GM19099 (cell line): ENCODE results near the gene DNAJB13.

Source experiments
- POLR2A ChIP-seq: IDR thresholded peaks from 3 replicates; pipeline ENCODE4 v1.6.1; 2011; ENCODE audit warnings: low read depth; ENCODE audit not compliant: insufficient read length; ENCODE audit errors: extremely low read depth

DNAJB13 gene

DNA sequence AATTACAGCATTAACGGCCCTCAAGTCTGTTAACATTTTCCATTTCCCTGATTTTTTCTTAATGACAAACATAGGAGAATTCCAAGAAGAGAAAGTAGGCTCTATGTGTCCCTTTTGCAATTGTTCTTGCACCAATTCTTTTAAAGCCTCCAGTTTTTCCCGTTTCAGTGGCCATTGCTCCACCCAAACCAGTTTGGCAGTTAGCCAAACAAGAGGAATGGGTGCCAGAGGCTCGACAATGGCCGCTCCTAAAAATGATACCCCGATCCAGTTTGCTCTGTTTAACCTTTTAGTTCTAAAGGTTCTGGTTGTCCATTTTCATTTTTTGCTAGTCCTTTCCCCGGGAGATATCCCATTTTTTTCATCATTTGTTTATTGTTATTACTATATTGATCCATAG, 6.7 kb upstream of the DNAJB13 start:
- no peak for TF ChIP-seq POLR2A

DNA sequence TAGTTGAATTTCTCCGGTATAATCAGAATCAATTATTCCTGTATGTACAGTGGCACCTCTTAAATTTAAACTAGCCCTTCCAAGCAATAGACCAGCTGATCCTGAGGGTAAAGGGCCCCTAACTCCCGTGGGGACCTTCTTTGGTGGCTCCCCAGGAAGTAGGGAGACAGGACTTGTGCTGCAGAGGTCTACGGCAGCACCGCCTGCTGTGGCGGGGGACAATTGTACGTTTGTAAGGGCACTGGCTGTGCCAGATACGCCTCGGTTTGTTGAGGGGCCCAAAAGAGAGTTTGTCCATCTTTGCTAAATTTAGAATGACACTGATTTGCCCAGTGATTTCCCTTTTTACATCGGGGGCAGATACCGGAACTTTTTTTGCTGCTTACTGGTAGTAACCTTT, 5.9 kb upstream of the DNAJB13 start:
- TF ChIP-seq POLR2A = no peak

DNA sequence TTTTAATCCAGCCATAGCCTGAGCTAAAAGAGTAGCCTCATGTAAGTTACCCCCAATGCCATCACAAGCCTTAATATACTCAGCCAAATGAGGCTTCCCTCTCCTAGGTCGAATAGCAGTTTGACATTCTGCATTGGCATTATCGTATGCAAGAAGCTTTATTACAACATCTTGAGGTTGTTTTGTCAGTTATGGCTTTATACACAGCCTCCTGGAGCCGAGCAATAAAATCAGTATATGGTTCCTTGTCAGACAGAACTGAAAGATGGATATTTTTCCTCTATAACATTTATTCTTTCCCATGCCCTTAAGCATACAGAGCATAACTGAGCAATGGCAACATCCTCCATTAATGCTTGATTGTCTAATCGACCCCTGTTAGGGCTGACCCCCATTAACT, 5.4 kb upstream of the DNAJB13 start:
- TF ChIP-seq POLR2A = no peak

DNA sequence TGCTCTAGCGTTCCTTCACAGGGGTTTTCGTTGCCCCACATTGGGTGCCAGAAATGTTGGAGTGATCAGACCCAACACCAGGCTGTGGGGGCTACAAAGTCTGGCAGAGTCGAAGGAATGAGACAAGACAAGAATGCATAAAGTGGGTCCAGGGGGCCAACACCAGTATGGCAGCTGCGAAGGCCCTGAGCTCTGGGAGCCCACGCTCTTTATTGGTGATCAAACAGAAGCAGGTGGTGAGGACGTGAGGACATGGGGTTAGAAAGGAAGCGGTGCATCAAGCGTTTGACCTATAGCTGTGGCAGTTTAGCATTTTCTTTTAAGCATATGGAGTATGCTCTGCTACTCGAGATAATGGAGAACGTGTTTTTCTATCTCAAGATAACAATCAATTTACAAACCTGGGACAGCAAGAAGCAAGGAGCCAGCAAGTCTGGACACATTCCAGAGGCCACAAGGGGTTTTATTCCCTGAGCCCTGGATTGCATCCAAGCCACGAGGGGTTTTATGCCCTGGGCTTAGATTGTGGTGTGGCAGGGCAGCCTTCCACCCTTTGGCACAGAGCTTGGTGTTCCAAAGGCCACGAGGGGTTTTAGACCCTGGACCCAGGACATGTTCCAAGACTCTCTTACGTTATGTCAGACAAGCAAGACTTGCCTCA, 3.9 kb upstream of the DNAJB13 start:
- TF ChIP-seq POLR2A = no peak

DNA sequence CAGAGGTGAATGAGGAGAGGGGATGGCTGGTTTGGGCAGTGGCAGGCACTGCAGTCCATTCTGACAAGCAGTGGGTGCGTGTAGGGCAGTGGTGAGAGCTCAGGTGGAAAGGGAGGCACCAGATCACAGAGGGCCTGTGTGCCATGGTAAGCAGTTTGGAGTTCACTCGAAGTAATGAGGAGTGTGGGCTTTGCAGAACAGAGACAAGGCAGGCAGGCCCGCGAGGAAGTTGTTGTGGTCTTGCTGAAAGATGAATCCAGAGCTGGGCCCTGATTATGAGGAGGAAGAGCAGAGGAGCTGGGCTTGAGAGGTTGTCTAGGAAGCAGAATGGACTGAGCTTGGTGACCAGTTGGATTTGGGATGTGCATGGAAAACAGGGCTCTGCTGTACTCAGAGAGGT, 1.6 kb upstream of the DNAJB13 start:
- no peak for TF ChIP-seq POLR2A

DNA sequence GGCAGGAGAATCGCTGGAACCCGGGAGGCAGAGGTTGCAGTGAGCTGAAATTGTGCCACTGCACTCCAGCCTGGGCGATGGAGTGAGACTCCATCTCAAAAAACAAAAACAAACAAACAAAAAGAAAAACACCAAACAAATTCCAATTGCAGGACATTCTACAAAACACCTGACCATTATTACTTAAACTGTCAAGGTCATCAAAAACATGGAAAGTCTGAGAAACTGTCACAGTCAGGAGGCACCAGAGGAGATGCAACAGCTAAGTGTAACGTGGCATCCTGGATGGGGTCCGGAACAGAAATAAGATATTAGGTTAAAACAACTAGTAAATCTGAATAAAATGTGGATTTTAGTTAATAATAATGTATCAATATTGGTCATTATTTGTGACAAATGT, 914 bp upstream of the DNAJB13 start:
- no peak for TF ChIP-seq POLR2A

DNA sequence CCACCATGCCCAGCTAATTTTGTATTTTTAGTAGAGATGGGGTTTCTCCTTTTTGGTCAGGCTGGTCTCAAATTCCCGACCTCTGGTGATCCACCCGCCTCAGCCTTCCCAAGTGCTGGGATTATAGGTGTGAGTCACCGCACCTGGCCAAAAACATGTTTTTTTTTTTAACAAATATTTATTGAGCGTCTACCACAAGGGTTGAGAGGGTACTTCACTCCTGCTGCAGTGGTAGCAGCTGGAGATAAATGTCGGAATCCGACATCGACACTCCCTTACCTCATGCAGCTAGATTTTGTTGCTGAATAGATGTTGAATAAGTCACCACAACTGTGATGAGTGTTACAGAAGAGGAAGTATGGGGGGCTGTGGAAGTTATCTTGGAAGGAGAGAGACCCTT, 971 bp downstream of the DNAJB13 start:
- TF ChIP-seq POLR2A = no peak

DNA sequence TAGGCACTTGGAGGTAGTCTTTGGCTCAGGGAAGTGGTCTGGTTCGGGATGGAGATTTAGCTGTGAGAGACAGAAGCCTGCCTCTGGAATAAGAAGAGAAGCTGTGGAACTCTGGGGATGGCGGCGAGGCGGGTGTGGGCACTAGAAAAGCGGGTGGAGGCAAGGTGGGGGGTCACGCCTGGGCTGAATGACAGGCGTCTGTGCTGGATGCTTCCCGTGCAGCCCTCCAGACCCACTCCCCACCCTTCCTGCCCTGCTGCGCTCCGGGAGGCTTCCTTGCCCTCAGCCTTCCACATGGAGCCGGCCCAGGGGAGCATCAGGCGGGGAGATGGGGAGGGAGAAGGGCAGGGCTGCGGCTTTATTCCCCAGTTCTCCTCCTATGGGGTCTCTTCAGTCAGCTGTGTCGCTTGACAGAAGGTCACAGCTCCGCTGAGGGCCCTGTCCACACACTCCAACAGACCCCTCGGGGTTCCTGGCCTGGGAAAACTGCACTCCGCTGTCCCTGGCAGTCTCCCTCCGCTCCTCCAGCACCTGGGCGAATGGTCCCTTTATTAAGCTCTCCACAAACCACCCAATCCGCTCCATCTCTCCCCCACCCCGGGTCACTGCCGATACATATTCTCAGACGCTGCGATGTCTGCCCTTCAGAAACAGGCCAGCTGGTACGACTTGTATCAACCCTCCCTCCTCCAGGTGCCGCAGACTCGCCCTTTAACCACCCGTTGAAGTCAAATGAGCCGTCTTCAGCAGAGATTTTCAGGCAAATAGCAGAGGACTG, 6.2 kb downstream of the DNAJB13 start:
- no peak for TF ChIP-seq POLR2A

DNA sequence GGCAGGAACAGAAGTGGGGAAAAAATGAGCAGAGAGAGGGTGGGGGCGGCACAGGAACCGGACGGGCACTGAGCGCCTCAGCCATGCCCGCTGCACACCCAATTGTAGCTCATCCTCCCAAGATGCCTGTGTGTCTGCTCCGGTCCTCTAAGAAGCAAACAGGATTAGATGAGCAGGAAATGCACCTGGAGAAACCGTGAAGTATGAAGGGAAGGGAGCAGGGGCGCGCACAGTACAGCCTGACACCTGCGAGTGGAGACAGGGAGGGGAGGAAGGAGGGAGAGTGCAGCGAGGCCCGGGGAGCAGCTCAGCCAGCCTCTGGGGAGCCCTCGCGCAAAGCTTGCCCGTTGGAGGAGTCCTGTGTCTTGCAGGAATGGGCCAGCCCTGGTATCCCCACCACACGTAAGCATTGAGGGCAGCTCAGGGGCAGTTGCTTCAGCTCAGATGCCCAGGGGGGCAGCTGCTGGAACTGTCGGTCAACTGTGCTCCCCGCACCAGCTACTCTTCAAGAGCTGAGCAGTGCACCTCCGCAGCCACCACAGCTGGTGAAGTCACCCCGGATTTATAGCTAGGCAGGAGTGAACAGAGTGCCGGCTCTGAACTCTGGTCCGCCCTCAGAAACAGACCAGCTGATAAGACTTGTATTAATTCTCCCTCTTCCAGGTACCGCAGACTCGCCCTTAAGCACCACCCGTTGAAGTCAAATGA, 7.0 kb downstream of the DNAJB13 start:
- TF ChIP-seq POLR2A = no peak

DNA sequence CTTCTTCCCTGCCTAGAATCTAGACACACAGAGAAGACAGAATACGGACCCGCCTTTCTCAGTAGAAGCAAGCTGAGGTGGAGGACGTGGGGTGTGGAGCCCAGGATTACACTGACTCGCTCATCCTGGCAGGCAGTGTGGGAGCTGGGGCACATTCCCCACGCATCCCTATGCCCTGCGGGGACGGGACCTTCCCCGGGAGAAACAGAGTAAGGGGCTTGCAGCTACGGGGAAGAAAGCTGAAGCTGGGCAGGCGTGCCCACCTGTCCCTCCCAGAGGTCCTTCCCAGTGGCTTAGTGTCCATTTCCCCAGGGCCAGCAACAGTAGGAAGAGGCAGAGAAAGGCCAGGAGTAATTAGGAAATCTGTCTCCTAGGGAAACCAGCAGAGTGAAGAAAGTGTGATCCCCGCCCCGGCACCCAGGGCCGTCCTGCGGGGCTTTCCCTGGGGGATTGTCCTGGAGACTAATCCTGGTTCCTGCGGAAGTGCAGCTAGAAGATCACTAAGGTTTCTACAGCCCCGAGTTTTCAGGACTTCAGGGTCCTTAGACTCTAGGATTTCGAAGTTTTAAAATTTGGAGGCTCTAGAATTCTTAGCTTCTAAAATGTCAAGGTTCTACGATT, 7.8 kb downstream of the DNAJB13 start:
- no peak for TF ChIP-seq POLR2A

DNA sequence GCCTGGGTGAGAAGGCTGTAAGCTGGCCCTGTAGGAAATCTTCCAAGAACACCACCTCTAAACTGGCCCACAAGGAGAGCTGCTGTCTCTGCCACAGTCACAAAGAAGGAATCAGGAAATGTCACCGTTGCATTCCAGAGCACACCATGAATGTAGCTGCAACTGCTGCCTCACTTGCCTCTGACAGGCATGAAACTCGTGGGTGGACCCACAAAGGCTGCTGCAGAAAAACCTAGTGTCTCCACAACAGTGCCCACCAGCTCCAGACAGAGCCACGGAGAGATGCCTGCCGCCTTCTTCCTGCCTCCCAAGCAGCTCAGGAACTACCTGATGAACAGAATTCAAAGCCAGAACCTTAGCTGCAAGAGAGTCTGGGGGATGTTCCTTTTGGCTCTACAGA, 10.5 kb downstream of the DNAJB13 start:
- no peak for TF ChIP-seq POLR2A

DNA sequence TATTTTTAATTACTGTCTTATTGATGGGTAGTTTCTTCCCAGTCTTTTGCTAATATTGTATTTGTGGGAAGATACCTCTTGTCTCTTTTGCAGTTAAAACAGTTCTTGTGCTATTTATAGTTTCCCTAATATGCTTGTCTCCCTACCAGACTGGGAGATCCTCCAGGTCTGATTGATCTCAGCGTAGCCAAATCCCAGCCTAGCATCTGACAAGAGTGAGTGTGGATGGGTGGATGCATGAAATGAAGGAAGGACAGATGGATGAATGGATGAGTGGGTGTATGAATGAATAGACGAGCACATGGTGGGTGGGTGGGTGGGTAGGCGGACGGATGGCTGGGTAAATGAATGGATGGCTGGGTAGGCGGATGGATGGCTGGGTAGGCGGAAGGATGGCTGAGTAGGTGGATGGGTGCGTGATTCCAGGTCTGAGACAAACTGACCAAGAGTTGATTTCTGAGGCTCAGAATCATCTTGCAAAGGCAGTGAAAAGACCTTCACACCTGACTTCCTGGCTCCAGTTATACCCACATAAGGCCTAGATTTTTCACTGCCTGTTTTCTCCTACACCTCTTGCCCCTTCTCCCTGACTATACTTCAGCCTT, 11.4 kb downstream of the DNAJB13 start:
- no peak for TF ChIP-seq POLR2A

DNA sequence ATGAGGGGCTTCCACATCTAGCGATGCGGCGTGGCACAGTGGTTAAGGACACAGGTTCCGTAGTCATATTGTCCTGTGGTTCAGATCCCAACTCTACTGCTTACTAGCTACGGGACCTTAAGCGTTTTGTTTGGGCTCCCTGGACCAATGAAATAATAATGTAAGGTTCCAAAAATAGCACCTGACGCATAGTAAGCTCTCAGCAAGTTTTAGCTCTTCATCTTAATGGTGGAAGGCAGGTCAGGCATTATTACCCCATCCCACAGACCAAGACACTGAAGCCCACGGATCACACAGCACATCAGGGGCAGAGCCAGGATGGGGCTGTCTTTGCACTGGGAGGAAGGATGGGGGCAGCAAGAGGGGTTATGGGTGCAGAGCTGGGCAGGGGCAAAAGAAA, 13.0 kb downstream of the DNAJB13 start:
- no peak for TF ChIP-seq POLR2A

DNA sequence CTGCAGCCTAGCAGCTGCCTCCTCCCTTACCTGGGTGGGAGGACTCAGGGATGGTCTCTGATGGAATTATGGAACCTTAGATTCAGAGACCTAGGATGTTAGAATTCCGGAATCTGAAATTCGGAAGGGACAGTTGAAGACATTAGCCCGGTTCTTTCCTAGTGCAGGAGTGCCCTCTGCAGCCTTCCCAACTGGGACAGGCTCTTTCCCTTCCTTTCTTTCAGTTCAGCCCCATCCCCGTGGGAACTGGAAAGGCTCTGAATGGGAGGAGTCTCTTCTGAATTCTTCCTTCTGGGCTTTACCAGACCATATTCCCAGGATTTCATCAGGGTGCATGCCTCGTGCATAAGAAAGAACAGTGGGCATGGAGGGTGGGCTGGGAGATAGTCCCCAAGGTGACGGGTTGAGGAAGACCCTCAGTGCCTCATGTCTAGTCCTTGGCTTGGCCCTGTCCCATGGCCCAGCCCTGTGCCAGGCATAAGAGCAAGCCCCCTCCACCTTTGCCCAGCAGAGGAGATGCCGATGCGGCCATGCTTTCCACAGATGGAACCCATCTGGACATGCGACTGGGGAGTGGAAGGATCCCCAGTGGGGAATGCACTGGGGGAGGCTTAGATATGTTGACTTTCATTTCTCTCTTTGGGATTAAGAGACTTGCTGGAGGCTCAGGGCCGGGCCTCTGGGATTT, 14.4 kb downstream of the DNAJB13 start:
- TF ChIP-seq POLR2A = no peak

DNA sequence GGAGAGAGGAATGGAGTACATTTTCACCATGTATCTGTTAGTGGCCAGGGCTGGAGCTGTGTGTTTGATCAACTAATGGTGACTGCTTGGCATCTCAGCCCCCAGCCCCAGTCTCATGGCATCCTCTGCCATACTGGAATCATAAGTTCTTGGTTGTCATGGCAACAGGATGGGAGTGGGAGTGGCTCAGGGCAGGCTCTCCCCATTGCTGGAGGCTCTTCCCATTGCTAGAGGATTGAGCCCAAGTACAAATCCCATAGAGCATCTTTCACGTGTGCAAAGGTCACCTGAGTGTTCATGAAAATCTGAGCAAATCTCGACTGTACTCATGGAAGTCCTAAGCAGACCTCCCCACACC, 14.9 kb downstream of the DNAJB13 start:
- TF ChIP-seq POLR2A = no peak
